Activated naive CD8-positive, alpha-beta T cell treated with anti-CD3 and anti-CD28 coated beads for 36 hours (primary cell): ENCODE measurements around the gene MYCBP2. TPM values are rescaled to one million over a fixed set of nuclear protein-coding genes. Genes with fewer than 3 reads are reported as not detected.
A peak's percentile ranks its signal among the peaks of the same experiment; 100 is the strongest.
"Not testable (repeated sequence)": the region's sequence is repeated elsewhere in the genome, so short reads cannot be mapped to it uniquely, and the experiment has no call there.

Source experiments
- DNase-seq: peaks from one replicate; pipeline ENCODE4 v3.0.0; 2021
- H3K27ac Mint-ChIP-seq: one replicate; pipeline ENCODE4 v1.8.0; 2022; ENCODE audit warnings: mild to moderate bottlenecking, moderate library complexity, mixed read lengths
- H3K27me3 Mint-ChIP-seq: one replicate; pipeline ENCODE4 v1.8.0; 2022; ENCODE audit warnings: mild to moderate bottlenecking, mixed read lengths
- H3K36me3 Mint-ChIP-seq: one replicate; pipeline ENCODE4 v1.8.0; 2021; ENCODE audit warnings: mild to moderate bottlenecking, mixed read lengths
- H3K4me1 Mint-ChIP-seq: one replicate; pipeline ENCODE4 v1.8.0; 2021; ENCODE audit warnings: mixed read lengths
- H3K4me3 Mint-ChIP-seq: one replicate; pipeline ENCODE4 v1.8.0; 2022; ENCODE audit warnings: mild to moderate bottlenecking, moderate library complexity, mixed read lengths
- H3K9me3 Mint-ChIP-seq: one replicate; pipeline ENCODE4 v1.8.0; 2022; ENCODE audit warnings: mixed read lengths
- total RNA-seq, 2 experiments: library from RNA; stranded (reverse); gene quantifications; one replicate each; pipeline ENCODE4 v1.2.3, GENCODE V29; 2021

Gene MYCBP2
- total RNA-seq, 2 experiments from 2014 or later, result 89.5 to 94.2 TPM

DNA sequence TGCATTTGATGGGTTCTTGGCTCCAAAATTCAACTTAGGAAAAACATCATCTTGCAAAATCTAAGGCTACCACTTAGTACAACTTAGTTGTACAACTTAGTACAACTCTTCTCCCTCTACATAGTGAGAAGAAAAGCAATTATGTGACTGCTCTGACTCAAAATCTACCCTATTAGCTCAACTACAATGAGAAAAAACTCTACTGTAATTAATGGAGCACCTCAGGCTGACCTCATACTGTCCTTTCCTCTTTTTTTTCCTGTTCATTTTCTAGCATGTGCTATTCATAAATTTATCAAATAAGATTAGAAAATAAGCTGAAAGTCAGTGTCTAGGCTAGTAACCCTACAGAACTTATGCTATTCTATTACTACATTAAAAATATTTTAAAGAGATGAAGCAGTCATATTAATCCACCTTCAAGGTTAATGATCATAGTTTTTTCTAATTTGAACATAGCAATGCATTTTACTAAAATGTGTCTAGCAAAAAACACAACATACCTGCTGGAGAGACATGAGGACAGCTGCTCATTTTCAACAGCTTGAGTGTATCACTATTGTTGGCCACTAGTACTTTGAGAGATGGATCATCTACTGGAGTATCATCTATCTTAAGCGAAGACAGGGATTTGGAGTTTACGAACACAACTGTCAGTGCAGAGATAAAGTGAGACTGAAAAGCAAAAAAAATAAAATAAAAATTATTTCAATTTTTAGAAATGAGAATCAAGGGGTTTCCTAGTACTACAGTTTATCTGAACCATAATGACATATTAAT, 311.8 kb downstream of the MYCBP2 start:
- Mint-ChIP-seq H3K36me3 (peaks cover 29% of the 10 kb centered on the region), H3K4me3 (no peak overlapping the region), H3K27ac (no peak overlapping the region), H3K27me3 (no peaks in the 10 kb centered on the region), H3K9me3 (no peaks in the 10 kb centered on the region), H3K4me1 (peaks cover 28% of the 10 kb centered on the region)
- no peak for DNase-seq

DNA sequence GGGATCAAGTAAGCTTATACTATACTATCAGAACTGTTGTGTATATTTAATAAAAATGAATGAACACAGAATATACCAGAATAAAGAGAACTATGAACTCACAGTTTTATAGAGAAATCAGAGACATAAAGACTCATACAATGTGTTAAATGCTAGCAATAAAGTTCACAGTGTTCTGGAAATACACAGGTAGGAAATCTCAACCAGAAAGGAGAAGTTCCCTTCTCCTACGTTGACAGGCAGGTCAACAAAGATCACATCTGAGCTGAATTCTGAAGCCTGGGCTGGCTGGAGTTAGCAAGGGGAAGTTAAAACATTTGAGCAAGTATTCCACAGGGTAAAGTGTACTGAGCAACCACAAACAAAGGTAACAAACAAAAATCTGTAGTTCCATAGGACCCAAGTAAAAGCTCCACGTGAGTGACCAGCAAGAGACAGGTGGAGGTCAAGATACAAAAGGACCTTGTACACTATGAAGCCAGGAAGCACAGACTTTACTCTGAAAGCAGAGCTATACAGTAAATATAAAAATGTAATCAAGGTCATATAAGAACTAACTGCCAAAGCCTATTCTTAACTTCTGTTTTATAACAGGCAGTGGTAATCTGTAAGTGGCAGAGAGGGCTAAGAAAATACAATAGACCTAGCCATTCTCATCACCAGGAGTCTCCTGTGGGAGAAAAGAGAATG, 312.9 kb downstream of the MYCBP2 start:
- Mint-ChIP-seq H3K36me3 (peaks cover 38% of the 10 kb centered on the region), H3K4me1 (peaks cover 22% of the 10 kb centered on the region)

DNA sequence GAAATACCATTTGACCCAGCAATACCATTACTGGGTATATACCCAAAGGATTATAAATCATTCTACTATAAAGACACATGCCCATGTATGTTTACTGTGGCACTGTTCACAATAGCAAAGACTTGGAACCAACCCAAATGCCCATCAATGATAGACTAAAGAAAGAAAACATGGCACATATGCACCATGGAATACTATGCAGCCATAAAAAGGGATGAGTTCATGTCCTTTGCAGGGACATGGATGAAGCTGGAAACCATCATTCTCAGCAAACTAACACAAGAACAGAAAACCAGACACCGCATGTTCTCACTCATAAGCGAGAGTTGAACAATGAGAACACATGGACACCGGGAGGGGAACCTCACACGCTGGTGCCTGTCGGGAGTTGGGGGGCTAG, 317.2 kb downstream of the MYCBP2 start:
- Mint-ChIP-seq H3K4me1 (peaks cover 29% of the 10 kb centered on the region), H3K27ac (peak overlapping the region; percentile 5), H3K36me3 (peaks cover 44% of the 10 kb centered on the region)
- H3K4me3 Mint-ChIP-seq, DNase-seq, H3K27me3 Mint-ChIP-seq, H3K9me3 Mint-ChIP-seq: not testable (repeated sequence)

More for the DNA sequence above, 312.9 kb downstream of the MYCBP2 start:
- peak overlapping the region; percentile 7 for H3K27ac Mint-ChIP-seq
- H3K27me3 Mint-ChIP-seq, result no peaks in the 10 kb centered on the region
- no peak overlapping the region for H3K4me3 Mint-ChIP-seq
- DNase-seq, result no peak
- no peaks in the 10 kb centered on the region for H3K9me3 Mint-ChIP-seq

DNA sequence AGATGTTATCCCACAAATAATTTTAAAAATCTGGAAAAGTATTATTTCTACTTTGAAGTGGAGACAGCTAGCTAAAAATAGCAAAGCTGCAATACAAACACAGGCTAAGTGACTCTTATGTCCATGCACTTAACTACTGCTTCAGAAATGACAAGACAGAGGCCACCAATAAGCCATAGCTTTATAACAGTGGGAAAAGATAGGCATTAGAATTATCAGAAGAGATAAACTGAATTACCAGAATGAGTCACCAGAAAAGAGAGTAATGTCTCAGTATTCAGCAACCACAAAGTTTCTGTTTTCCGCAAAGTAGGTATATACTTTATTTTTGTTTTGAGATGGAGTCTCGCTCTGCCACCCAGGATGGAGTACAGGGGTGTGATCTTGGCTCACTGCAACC, 317.9 kb downstream of the MYCBP2 start:
- H3K4me3 Mint-ChIP-seq, result no peak overlapping the region
- H3K27me3 Mint-ChIP-seq, result no peaks in the 10 kb centered on the region
- no peak for DNase-seq
- no peaks in the 10 kb centered on the region for H3K9me3 Mint-ChIP-seq
- peaks cover 33% of the 10 kb centered on the region for H3K4me1 Mint-ChIP-seq
- H3K36me3 Mint-ChIP-seq, result peaks cover 49% of the 10 kb centered on the region
- H3K27ac Mint-ChIP-seq, result peak overlapping the region; percentile 83

DNA sequence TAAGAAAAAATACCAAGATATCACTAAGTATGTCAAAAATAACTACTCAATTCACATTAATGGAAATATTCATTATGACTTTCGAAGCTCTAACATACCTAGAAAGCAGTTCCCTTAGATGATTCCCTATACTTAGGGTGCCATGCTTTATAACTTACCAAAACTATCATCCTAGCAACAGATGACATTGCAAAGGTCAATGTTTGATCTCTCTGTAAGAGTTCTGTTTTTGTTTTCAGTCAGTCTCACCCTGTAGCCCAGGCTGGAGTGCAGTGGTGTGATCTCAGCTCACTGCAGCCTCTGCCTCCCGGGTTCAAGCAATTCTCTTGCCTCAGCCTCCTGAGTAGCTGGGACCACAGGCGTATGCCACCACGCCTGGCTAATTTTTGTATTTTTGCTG, 318.6 kb downstream of the MYCBP2 start:
- Mint-ChIP-seq H3K36me3 (peaks cover 43% of the 10 kb centered on the region), H3K4me1 (peaks cover 34% of the 10 kb centered on the region), H3K27ac (peak overlapping the region; percentile 83)
- DNase-seq, H3K9me3 Mint-ChIP-seq, H3K4me3 Mint-ChIP-seq, H3K27me3 Mint-ChIP-seq: not testable (repeated sequence)

DNA sequence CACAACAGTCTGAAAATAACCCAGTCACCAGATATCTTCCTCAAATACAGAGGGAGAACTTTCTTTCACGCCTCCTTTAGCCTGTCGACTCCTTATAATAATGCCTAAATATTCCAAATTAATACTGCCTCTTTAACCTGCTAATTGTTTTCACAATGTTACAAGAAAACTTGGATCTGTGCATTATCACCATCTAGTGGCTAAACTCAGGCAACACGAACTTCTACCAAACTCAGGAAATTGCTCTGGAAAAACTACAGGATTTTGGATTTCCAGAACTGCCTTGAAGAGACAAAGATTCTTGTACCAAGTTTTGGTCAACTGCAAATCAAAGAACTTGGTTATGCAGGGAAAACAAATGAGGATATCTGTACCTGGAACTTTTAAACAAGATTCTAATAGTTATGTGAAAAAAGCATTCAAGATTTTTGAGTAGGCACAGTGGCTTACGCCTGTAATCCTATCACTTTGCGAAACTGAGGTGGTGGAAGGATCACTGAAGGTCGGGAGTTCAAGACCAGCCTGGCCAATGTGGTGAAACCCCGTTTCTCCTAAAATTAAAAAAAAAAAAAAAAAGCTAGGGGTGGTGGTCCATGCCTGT, 324.2 kb downstream of the MYCBP2 start:
- peaks cover 29% of the 10 kb centered on the region for H3K4me1 Mint-ChIP-seq
- no peaks in the 10 kb centered on the region for H3K9me3 Mint-ChIP-seq
- no peaks in the 10 kb centered on the region for H3K27me3 Mint-ChIP-seq
- H3K36me3 Mint-ChIP-seq, result peaks cover 28% of the 10 kb centered on the region
- no peak overlapping the region for H3K27ac Mint-ChIP-seq
- H3K4me3 Mint-ChIP-seq, result no peak overlapping the region
- no peak for DNase-seq

DNA sequence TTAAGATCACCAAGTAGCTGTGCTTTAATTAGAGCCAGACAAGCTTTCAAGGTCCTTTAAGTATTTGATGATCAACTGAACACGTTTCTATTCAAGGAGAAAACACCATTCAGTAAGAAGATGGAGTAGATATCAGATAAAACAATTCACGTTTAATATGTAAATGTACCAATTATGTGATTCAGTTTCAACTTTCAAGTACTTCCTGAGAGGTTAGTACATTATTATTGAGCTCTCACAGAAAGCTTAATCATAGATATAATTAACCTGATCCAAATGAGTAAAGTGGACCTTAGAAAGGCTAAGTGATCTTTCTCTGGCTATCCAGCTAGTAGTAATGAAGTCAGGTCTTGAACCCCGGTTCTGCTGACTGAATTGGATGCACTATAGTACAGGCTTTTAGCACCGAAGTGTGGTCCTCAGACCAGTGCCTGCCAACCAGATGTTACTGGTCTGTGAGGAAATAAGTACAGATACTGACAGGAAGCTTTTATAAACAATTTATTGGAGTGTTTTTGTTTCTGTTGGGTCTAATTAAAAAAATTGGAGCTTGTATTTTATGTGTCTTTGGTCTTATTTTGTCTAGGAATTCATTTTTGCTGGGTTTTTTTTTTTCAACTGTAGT, 324.8 kb downstream of the MYCBP2 start:
- Mint-ChIP-seq H3K4me3 (no peak overlapping the region), H3K27me3 (no peaks in the 10 kb centered on the region), H3K9me3 (no peaks in the 10 kb centered on the region), H3K27ac (peak overlapping the region; percentile 70), H3K4me1 (peaks cover 24% of the 10 kb centered on the region), H3K36me3 (peaks cover 30% of the 10 kb centered on the region)
- no peak for DNase-seq

DNA sequence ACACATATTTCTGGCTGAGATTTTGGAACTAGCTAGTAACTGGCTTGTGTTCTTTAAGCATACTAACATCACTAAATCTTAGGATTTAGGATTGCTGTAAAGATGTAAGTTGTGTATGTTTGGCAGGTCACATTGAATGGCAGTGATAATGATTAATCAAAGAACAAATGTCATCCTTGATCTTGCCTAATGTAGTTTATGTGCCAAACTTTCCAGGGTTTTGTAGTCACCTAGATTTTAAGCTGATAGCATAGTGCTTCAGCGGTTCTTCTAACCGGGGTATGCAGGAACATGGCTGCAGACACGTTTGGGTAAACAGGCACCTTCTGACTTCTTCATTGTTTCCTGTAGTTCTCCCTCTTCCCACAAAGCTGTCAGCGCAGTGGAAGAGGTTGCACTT, 325.4 kb downstream of the MYCBP2 start:
- Mint-ChIP-seq H3K4me3 (no peak overlapping the region), H3K36me3 (peaks cover 31% of the 10 kb centered on the region), H3K27ac (peak overlapping the region; percentile 70), H3K9me3 (no peaks in the 10 kb centered on the region), H3K27me3 (no peaks in the 10 kb centered on the region), H3K4me1 (peaks cover 24% of the 10 kb centered on the region)
- DNase-seq, result no peak

DNA sequence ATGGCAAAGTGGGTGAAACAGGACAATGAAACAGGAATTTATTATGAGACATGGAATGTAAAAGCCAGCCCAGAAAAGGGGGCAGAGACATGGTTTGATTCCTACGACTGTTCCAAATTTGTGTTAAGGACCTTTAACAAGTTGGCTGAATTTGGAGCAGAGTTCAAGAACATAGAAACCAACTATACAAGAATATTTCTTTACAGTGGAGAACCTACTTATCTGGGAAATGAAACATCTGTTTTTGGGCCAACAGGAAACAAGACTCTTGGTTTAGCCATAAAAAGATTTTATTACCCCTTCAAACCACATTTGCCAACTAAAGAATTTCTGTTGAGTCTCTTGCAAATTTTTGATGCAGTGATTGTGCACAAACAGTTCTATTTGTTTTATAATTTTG, 326.4 kb downstream of the MYCBP2 start:
- Mint-ChIP-seq H3K4me3 (no peak overlapping the region), H3K27me3 (no peaks in the 10 kb centered on the region), H3K27ac (no peak overlapping the region), H3K4me1 (peaks cover 28% of the 10 kb centered on the region), H3K36me3 (peaks cover 38% of the 10 kb centered on the region), H3K9me3 (no peaks in the 10 kb centered on the region)
- no peak for DNase-seq

Other genes with a start within 250 kb of the MYCBP2 start
- gene SCEL, start 208.6 kb upstream of the MYCBP2 start, total RNA-seq, result not detected